Measurements from ENCODE around the gene CDH13. TPM values are rescaled to one million over a fixed set of nuclear protein-coding genes. Genes with fewer than 3 reads are reported as not detected.

Gene CDH13
- total and polyA plus RNA-seq, 3 experiments from 2014 or later, result not detected

DNA sequence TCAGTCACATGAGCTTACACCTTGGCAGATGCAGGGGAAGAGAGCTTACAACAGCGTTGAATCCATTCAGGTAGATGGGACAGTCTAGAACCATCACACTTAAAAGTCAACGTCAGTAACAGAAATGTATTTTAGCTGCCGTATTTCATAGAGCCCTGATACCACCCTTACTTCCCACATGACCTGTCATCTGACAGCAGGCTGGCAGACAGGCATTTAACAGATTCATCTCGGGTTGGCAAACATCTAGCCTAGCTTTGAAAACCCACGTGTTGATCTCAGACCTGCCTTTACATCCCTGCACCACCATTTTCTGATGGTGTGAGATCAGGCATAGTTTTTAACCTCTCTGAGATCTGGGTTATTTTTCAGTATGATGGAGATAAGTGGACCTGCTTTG, 1003.1 kb downstream of the CDH13 start:
- no peak for DNase-seq
- no peak overlapping the region for H3K27ac ChIP-seq (ENCODE audit: low read depth, low read length)
- no peaks in the 10 kb centered on the region for H3K27me3 ChIP-seq (ENCODE audit: insufficient read depth, low read length, poor library complexity, severe bottlenecking)
- Mint-ChIP-seq H3K4me3 (no peak overlapping the region), H3K27me3 (peaks cover 0 to 2% of the 10 kb centered on the region in 2 donors), H3K27ac (no peak overlapping the region), H3K4me1 (no peaks in the 10 kb centered on the region), H3K9me3 (peaks cover 0 to 5% (median 2%) of the 10 kb centered on the region in 5 donors), H3K36me3 (no peaks in the 10 kb centered on the region)
- no peaks in the 10 kb centered on the region for H3K36me3 ChIP-seq (ENCODE audit: insufficient read depth, low read length)
- no peak overlapping the region for H3K4me3 ChIP-seq (ENCODE audit: low read length)
- ChIA-PET POLR2A (no interaction called here), CTCF (no interaction called here)
- no peaks in the 10 kb centered on the region for H3K4me1 ChIP-seq (ENCODE audit: insufficient read depth, low read length)
- H3K9me3 ChIP-seq (ENCODE audit: low read length), result no peaks in the 10 kb centered on the region

DNA sequence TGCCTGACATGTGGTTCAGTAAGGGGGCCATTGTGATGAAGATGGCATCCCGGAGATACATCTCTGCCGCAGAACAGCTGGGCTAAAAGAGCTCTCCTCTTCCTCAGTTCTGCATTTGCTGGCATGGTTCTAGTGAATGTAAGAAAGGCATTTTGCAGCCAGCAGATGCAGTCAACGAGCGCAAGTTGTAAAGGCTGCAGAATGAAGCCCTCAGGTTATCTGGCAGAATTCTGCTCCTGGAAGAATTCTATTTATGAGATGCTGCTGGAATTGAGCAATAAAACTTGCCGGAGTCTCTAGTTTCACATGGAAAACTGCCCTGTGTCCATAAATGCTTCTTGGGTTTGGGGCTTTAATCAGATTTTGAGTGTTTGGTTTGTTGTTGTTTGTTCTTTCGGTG, 1004.2 kb downstream of the CDH13 start:
- POLR2A ChIA-PET, result no interaction called here
- Histone ChIP-seq H3K9me3 (ENCODE audit: low read length) (no peaks in the 10 kb centered on the region), H3K4me3 (ENCODE audit: low read length) (no peak overlapping the region), H3K27ac (ENCODE audit: low read depth, low read length) (no peak overlapping the region), H3K36me3 (ENCODE audit: insufficient read depth, low read length) (no peaks in the 10 kb centered on the region), H3K27me3 (ENCODE audit: insufficient read depth, low read length, poor library complexity, severe bottlenecking) (no peaks in the 10 kb centered on the region), H3K4me1 (ENCODE audit: insufficient read depth, low read length) (no peaks in the 10 kb centered on the region)
- CTCF ChIA-PET, result no interaction called here
- no peak for DNase-seq
- Mint-ChIP-seq H3K36me3 (no peaks in the 10 kb centered on the region), H3K27me3 (no peaks in the 10 kb centered on the region), H3K9me3 (peaks cover 0 to 6% (median 2%) of the 10 kb centered on the region in 5 donors), H3K4me3 (no peak overlapping the region), H3K4me1 (no peaks in the 10 kb centered on the region), H3K27ac (no peak overlapping the region)

DNA sequence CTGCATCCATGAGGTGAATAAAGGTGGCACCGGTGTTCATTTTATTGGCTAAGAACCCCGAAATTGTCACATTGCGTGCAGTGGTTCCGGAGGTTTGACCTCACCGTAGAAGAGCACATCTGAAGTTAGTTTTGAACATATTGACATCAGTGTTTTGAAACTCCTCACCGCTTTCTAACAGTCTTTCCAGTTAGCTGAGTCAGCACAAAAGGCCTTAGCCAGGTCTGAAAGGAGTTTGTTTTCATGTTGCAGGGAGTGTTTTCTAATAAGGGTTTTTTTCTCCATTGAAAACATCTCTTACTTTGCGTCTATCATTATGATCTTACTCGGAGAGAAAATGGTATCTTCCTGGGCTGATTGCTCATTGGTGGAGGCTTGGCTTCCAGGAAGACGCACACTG, 1006.5 kb downstream of the CDH13 start:
- POLR2A ChIA-PET, result no interaction called here
- Histone ChIP-seq H3K4me1 (ENCODE audit: insufficient read depth, low read length) (no peaks in the 10 kb centered on the region), H3K27ac (ENCODE audit: low read depth, low read length) (no peak overlapping the region), H3K9me3 (ENCODE audit: low read length) (no peaks in the 10 kb centered on the region), H3K36me3 (ENCODE audit: insufficient read depth, low read length) (no peaks in the 10 kb centered on the region), H3K4me3 (ENCODE audit: low read length) (no peak overlapping the region), H3K27me3 (ENCODE audit: insufficient read depth, low read length, poor library complexity, severe bottlenecking) (no peaks in the 10 kb centered on the region)
- Mint-ChIP-seq H3K36me3 (no peaks in the 10 kb centered on the region), H3K27ac (no peak overlapping the region), H3K9me3 (peaks cover 0 to 6% (median 2%) of the 10 kb centered on the region in 5 donors), H3K4me3 (no peak overlapping the region), H3K27me3 (no peaks in the 10 kb centered on the region), H3K4me1 (no peaks in the 10 kb centered on the region)
- CTCF ChIA-PET, result no interaction called here
- no peak for DNase-seq

DNA sequence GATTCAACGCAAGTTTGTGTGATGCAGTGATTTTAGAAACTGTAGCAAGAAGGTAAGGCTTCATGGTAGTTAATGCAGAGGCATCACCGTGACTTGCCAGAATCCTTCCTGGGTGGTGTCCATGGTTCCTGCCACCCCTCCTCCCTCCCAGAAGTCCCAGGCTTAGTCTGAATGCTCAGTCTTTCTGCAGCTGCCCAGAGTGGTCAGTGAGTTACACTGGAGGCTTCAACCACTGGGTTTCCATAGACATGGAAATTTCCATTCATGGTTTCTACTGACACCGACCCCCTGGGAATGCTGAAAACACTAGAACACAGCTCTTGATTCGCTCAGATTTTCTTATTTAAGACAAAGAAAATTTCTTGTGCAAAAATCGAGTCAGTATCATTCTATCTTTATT, 1021.6 kb downstream of the CDH13 start:
- ChIA-PET CTCF (no interaction called here), POLR2A (no interaction called here)
- no peaks in the 10 kb centered on the region for H3K27me3 ChIP-seq (ENCODE audit: insufficient read depth, low read length, poor library complexity, severe bottlenecking)
- H3K27ac ChIP-seq (ENCODE audit: low read depth, low read length), result no peak overlapping the region
- H3K9me3 Mint-ChIP-seq, result peaks cover 0 to 7% (median 0%) of the 10 kb centered on the region in 5 donors
- H3K36me3 ChIP-seq (ENCODE audit: insufficient read depth, low read length), result no peaks in the 10 kb centered on the region
- H3K4me3 ChIP-seq (ENCODE audit: low read length), result no peak overlapping the region
- H3K9me3 ChIP-seq (ENCODE audit: low read length), result no peaks in the 10 kb centered on the region
- H3K4me1 Mint-ChIP-seq, result no peaks in the 10 kb centered on the region
- no peak for DNase-seq
- H3K36me3 Mint-ChIP-seq, result no peaks in the 10 kb centered on the region
- no peak overlapping the region for H3K27ac Mint-ChIP-seq
- H3K4me3 Mint-ChIP-seq, result no peak overlapping the region
- peaks cover 3 to 6% of the 10 kb centered on the region in 2 donors for H3K27me3 Mint-ChIP-seq
- no peaks in the 10 kb centered on the region for H3K4me1 ChIP-seq (ENCODE audit: insufficient read depth, low read length)

DNA sequence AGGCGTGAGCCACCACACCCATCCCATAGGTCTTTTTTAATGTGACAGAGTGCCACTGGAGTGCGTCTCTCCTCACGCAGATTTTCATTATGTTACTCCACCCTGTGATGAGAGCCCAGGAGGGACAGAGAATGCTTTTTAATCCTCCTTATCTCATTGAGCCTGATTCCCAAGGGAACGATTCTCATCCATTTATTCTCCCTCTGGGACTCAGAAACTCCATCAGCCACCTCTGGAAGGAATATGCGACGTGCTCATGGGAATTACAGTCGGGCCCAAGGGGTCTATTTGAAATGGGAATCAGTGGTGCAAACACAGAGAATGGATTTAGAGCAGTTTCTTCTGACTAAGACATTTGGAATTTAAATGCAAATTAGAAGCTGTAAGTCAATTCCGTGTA, 1025.1 kb downstream of the CDH13 start:
- Mint-ChIP-seq H3K27me3 (peaks cover 2 to 3% of the 10 kb centered on the region in 2 donors), H3K27ac (no peak overlapping the region), H3K4me1 (no peaks in the 10 kb centered on the region), H3K36me3 (no peaks in the 10 kb centered on the region), H3K9me3 (peaks cover 0 to 3% (median 0%) of the 10 kb centered on the region in 5 donors), H3K4me3 (no peak overlapping the region)
- H3K27ac ChIP-seq (ENCODE audit: low read depth, low read length), result no peak overlapping the region
- no peaks in the 10 kb centered on the region for H3K27me3 ChIP-seq (ENCODE audit: insufficient read depth, low read length, poor library complexity, severe bottlenecking)
- CTCF ChIA-PET, result no interaction called here
- no peaks in the 10 kb centered on the region for H3K4me1 ChIP-seq (ENCODE audit: insufficient read depth, low read length)
- no peak for DNase-seq
- no peaks in the 10 kb centered on the region for H3K9me3 ChIP-seq (ENCODE audit: low read length)
- no peaks in the 10 kb centered on the region for H3K36me3 ChIP-seq (ENCODE audit: insufficient read depth, low read length)
- H3K4me3 ChIP-seq (ENCODE audit: low read length), result no peak overlapping the region
- POLR2A ChIA-PET, result interaction anchor here (0.7 kb wide), 1 partner anchor 9 kb away, joined by 15 read pairs; no protein-coding TSS in a partner anchor

DNA sequence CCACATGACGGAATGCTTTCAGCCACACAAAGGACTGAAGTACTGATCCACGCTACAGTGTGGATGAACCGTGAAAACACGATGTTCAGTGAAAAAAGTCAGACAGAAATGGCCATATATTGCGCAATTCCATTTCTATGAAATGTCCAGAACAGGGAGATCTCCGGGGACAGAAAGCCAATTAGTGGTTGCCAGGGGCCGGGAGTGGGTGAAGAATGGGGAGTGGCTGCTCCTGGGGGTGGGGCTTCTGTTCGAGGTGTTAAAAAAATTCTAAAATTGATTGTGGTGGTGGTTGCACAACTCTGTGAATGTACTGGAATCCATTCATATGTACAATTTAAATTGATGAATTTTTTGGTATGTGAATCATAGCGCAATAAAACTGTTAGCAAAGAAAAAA, 1026.2 kb downstream of the CDH13 start:
- H3K4me1 Mint-ChIP-seq, result no peaks in the 10 kb centered on the region
- peaks cover 0 to 3% (median 0%) of the 10 kb centered on the region in 5 donors for H3K9me3 Mint-ChIP-seq
- ChIA-PET CTCF (no interaction called here), POLR2A (no interaction called here)
- Histone ChIP-seq H3K27ac (ENCODE audit: low read depth, low read length) (no peak overlapping the region), H3K27me3 (ENCODE audit: insufficient read depth, low read length, poor library complexity, severe bottlenecking) (no peaks in the 10 kb centered on the region), H3K36me3 (ENCODE audit: insufficient read depth, low read length) (no peaks in the 10 kb centered on the region), H3K4me1 (ENCODE audit: insufficient read depth, low read length) (no peaks in the 10 kb centered on the region), H3K9me3 (ENCODE audit: low read length) (no peaks in the 10 kb centered on the region), H3K4me3 (ENCODE audit: low read length) (no peak overlapping the region)
- peaks cover 0 to 2% of the 10 kb centered on the region in 2 donors for H3K27me3 Mint-ChIP-seq
- no peak overlapping the region for H3K4me3 Mint-ChIP-seq
- H3K27ac Mint-ChIP-seq, result no peak overlapping the region
- H3K36me3 Mint-ChIP-seq, result no peaks in the 10 kb centered on the region
- no peak for DNase-seq

DNA sequence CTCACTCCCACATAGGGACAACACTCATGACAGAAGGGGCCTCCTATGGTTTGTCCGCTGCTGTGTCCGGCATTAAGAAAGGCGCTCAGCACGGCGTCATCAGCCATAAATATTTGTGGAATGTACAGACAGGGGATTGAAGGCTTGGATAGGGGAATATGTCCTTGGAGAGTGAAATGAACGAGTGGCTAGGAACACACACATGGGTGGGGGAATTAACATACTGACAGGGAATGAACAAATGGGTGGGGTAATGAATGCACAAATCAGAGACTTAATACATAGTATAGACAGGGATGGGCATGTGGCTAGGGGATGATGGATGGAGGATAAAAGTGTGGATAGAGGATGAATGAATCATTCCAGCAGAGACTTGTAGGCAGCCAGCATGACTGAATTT, 1027.0 kb downstream of the CDH13 start:
- H3K27ac Mint-ChIP-seq, result no peak overlapping the region
- H3K9me3 Mint-ChIP-seq, result peaks cover 0 to 3% (median 0%) of the 10 kb centered on the region in 5 donors
- POLR2A ChIA-PET, result no interaction called here

DNA sequence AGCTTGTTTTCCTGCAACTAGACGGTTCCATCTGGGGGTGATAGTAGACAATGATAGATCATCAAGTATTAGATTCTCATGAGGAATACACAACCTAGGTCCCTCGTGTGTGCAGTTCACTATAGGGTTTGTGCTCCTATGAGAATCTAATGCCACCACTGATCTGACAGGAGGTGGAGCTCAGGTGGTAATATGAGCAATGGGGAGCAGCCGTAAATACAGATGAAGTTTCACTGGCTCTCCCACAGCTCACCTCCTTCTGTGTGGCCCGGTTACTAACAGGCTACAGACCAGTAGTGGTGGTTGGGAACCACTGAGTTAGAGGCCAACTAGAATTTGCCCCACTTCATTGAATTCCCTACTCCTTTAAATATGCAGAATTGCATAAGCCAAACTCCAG, 1033.5 kb downstream of the CDH13 start:
- ChIA-PET CTCF (no interaction called here), POLR2A (no interaction called here)
- H3K4me3 Mint-ChIP-seq, result no peak overlapping the region
- Histone ChIP-seq H3K9me3 (ENCODE audit: low read length) (no peaks in the 10 kb centered on the region), H3K4me1 (ENCODE audit: insufficient read depth, low read length) (no peaks in the 10 kb centered on the region), H3K4me3 (ENCODE audit: low read length) (no peak overlapping the region), H3K27me3 (ENCODE audit: insufficient read depth, low read length, poor library complexity, severe bottlenecking) (no peaks in the 10 kb centered on the region), H3K27ac (ENCODE audit: low read depth, low read length) (no peak overlapping the region), H3K36me3 (ENCODE audit: insufficient read depth, low read length) (no peaks in the 10 kb centered on the region)
- no peaks in the 10 kb centered on the region for H3K27me3 Mint-ChIP-seq
- no peak overlapping the region for H3K27ac Mint-ChIP-seq
- peaks cover 0 to 5% (median 0%) of the 10 kb centered on the region in 5 donors for H3K9me3 Mint-ChIP-seq
- no peaks in the 10 kb centered on the region for H3K36me3 Mint-ChIP-seq
- no peaks in the 10 kb centered on the region for H3K4me1 Mint-ChIP-seq
- no peak for DNase-seq

More for the DNA sequence above, 1027.0 kb downstream of the CDH13 start:
- Histone ChIP-seq H3K36me3 (ENCODE audit: insufficient read depth, low read length) (no peaks in the 10 kb centered on the region), H3K4me1 (ENCODE audit: insufficient read depth, low read length) (no peaks in the 10 kb centered on the region), H3K9me3 (ENCODE audit: low read length) (no peaks in the 10 kb centered on the region), H3K27ac (ENCODE audit: low read depth, low read length) (no peak overlapping the region), H3K27me3 (ENCODE audit: insufficient read depth, low read length, poor library complexity, severe bottlenecking) (no peaks in the 10 kb centered on the region), H3K4me3 (ENCODE audit: low read length) (no peak overlapping the region)
- CTCF ChIA-PET, result no interaction called here
- Mint-ChIP-seq H3K27me3 (peaks cover 0 to 2% of the 10 kb centered on the region in 2 donors), H3K4me1 (no peaks in the 10 kb centered on the region), H3K4me3 (no peak overlapping the region), H3K36me3 (no peaks in the 10 kb centered on the region)
- no peak for DNase-seq

DNA sequence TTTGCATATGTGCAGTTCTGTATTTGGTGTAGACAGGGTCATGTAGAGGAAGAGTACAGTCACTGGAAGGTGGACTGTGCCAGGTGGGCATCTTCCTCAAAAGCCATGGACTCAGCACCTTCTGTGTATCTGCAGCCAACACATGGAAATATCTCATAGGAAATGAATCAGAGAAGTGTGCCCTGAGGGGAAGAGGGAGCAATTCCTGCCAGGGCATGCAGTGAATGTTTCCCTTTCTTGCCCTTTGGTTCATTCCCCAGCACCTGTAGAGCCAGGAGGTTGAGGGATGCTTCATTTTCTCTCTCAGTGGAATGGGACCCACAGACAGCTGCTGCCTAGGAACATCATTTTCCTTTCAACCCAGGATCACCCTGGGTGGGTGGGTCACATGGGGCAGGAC, 1034.9 kb downstream of the CDH13 start:
- no peak overlapping the region for H3K27ac Mint-ChIP-seq
- ChIA-PET POLR2A (no interaction called here), CTCF (no interaction called here)
- H3K27me3 ChIP-seq (ENCODE audit: insufficient read depth, low read length, poor library complexity, severe bottlenecking), result no peaks in the 10 kb centered on the region
- H3K4me1 Mint-ChIP-seq, result no peaks in the 10 kb centered on the region
- no peaks in the 10 kb centered on the region for H3K4me1 ChIP-seq (ENCODE audit: insufficient read depth, low read length)
- H3K4me3 Mint-ChIP-seq, result no peak overlapping the region
- H3K9me3 ChIP-seq (ENCODE audit: low read length), result no peaks in the 10 kb centered on the region
- H3K27ac ChIP-seq (ENCODE audit: low read depth, low read length), result no peak overlapping the region
- peaks cover 0 to 5% (median 2%) of the 10 kb centered on the region in 5 donors for H3K9me3 Mint-ChIP-seq
- H3K27me3 Mint-ChIP-seq, result no peaks in the 10 kb centered on the region
- H3K36me3 Mint-ChIP-seq, result no peaks in the 10 kb centered on the region
- no peak for DNase-seq
- H3K36me3 ChIP-seq (ENCODE audit: insufficient read depth, low read length), result no peaks in the 10 kb centered on the region
- H3K4me3 ChIP-seq (ENCODE audit: low read length), result no peak overlapping the region
